WTC11 (cell line): ENCODE results near the gene IQGAP3. TPM values are rescaled to one million over a fixed set of nuclear protein-coding genes. Genes with fewer than 3 reads are reported as not detected.

Experiments used
- ATAC-seq: fragments of 200-7000 bp; cut with Tn5 transposase; 2 replicates; pipeline ENCODE4 v1.10.0; 2021; ENCODE audit warnings: mild to moderate bottlenecking, moderate library complexity
- CTCF ChIA-PET: fragments of 300-600 bp; sonication (Branson Sonifier 250); formaldehyde crosslinking; loops from one replicate; lab custom pipeline; 2021; ENCODE audit warnings: antibody characterized with exemption; lab: Charles Lee
- POLR2A ChIA-PET: fragments of 350-600 bp; sonication (Branson Sonifier 250); formaldehyde crosslinking; loops from one replicate; lab custom pipeline; 2021; ENCODE audit warnings: antibody characterized with exemption; lab: Charles Lee
- DNase-seq: peaks from one replicate; pipeline ENCODE4 v3.0.0; 2021; ENCODE audit warnings: low spot score
- H3K27ac Mint-ChIP-seq: 2 replicates; pipeline ENCODE4 v1.8.0; 2021; ENCODE audit warnings: mixed read lengths
- H3K27me3 Mint-ChIP-seq: 2 replicates; pipeline ENCODE4 v1.8.0; 2021; ENCODE audit warnings: low read depth, mild to moderate bottlenecking, moderate library complexity, mixed read lengths
- H3K36me3 Mint-ChIP-seq: 2 replicates; pipeline ENCODE4 v1.8.0; 2021; ENCODE audit warnings: mixed read lengths
- H3K4me1 Mint-ChIP-seq: 2 replicates; pipeline ENCODE4 v1.8.0; 2022; ENCODE audit warnings: mixed read lengths
- H3K4me3 Mint-ChIP-seq: 2 replicates; pipeline ENCODE4 v1.8.0; 2021; ENCODE audit warnings: mild to moderate bottlenecking, moderate library complexity, mixed read lengths
- H3K9me3 Mint-ChIP-seq: 2 replicates; pipeline ENCODE4 v1.8.0; 2021; ENCODE audit warnings: mixed read lengths
- CREM ChIP-seq: sonication (generic); formaldehyde crosslinking; IDR thresholded peaks from 2 replicates; pipeline ENCODE4 v1.8.1; 2022; ENCODE audit warnings: mild to moderate bottlenecking, missing genetic modification reagents, moderate library complexity
- ELF4 ChIP-seq: sonication (generic); formaldehyde crosslinking; IDR thresholded peaks from 2 replicates; pipeline ENCODE4 v1.8.1; 2022; ENCODE audit warnings: low read depth, mild to moderate bottlenecking, moderate library complexity, missing genetic modification reagents
- FOXP1 ChIP-seq: sonication (generic); formaldehyde crosslinking; IDR thresholded peaks from 2 replicates; pipeline ENCODE4 v1.8.0; 2022; ENCODE audit warnings: missing genetic modification reagents, mild to moderate bottlenecking, moderate library complexity, borderline replicate concordance
- HMGA2 ChIP-seq: fragments of 250-450 bp; sonication (Bioruptor Pico); IDR thresholded peaks from 2 replicates; pipeline ENCODE4 v1.4.0; 2021; ENCODE audit warnings: mild to moderate bottlenecking, moderate library complexity
- JUN ChIP-seq: sonication (generic); formaldehyde crosslinking; IDR thresholded peaks from 2 replicates; pipeline ENCODE4 v1.8.0; 2023; ENCODE audit warnings: mild to moderate bottlenecking, missing genetic modification reagents
- SP1 ChIP-seq: sonication (generic); formaldehyde crosslinking; conservative IDR thresholded peaks from 2 replicates; pipeline ENCODE4 v1.8.1; 2022; ENCODE audit warnings: missing genetic modification reagents
- ZNF138 ChIP-seq: sonication (generic); formaldehyde crosslinking; conservative IDR thresholded peaks from 2 replicates; pipeline ENCODE4 v1.8.1; 2022; ENCODE audit warnings: mild to moderate bottlenecking, moderate library complexity, missing genetic modification reagents
- total RNA-seq: library from RNA; stranded (reverse); gene quantifications from 3 replicates; pipeline ENCODE4 v1.2.3, GENCODE V29; 2021
- TF ChIP-seq, protein P1 (sequence below): fragments of 250-450 bp; sonication (Bioruptor Pico); IDR thresholded peaks from 2 replicates; pipeline ENCODE4 v1.8.0; 2021; ENCODE audit warnings: mild to moderate bottlenecking
- TF ChIP-seq, protein P2 (sequence below): fragments of 250-450 bp; sonication (Bioruptor Pico); IDR thresholded peaks from 2 replicates; pipeline ENCODE4 v1.9.0; 2021; ENCODE audit warnings: moderate library complexity, mild to moderate bottlenecking, inconsistent platforms, borderline replicate concordance
- TF ChIP-seq, protein P3 (sequence below): sonication (generic); formaldehyde crosslinking; IDR thresholded peaks from 2 replicates; pipeline ENCODE4 v1.8.0; 2022; ENCODE audit warnings: missing genetic modification reagents
- TF ChIP-seq, protein P4 (sequence below): fragments of 200-600 bp; IDR thresholded peaks from 2 replicates; pipeline ENCODE4 v1.8.0; 2022; ENCODE audit warnings: antibody characterized with exemption
- TF ChIP-seq, protein P5 (sequence below): sonication (generic); formaldehyde crosslinking; IDR thresholded peaks from 2 replicates; pipeline ENCODE4 v1.8.0; 2023; ENCODE audit warnings: missing genetic modification reagents, mild to moderate bottlenecking, borderline replicate concordance
- TF ChIP-seq, protein P6 (sequence below): fragments of 250-450 bp; sonication (Bioruptor Pico); IDR thresholded peaks from 2 replicates; pipeline ENCODE4 v2.1.2; 2022; ENCODE audit warnings: mild to moderate bottlenecking, moderate library complexity
- TF ChIP-seq, protein P7 (sequence below): fragments of 250-450 bp; sonication (Bioruptor Pico); conservative IDR thresholded peaks from 2 replicates; pipeline ENCODE4 v1.9.0; 2021; ENCODE audit warnings: mild to moderate bottlenecking
- TF ChIP-seq, protein P8 (sequence below): sonication (generic); formaldehyde crosslinking; IDR thresholded peaks from 2 replicates; pipeline ENCODE4 v1.8.1; 2023; ENCODE audit warnings: mild to moderate bottlenecking, missing genetic modification reagents
- TF ChIP-seq, protein P9 (sequence below): sonication (generic); formaldehyde crosslinking; IDR thresholded peaks from 2 replicates; pipeline ENCODE4 v1.8.0; 2022; ENCODE audit warnings: mild to moderate bottlenecking, missing genetic modification reagents

Gene IQGAP3
- total RNA-seq, 1 experiment from 2014 or later, result 33.3 TPM

DNA sequence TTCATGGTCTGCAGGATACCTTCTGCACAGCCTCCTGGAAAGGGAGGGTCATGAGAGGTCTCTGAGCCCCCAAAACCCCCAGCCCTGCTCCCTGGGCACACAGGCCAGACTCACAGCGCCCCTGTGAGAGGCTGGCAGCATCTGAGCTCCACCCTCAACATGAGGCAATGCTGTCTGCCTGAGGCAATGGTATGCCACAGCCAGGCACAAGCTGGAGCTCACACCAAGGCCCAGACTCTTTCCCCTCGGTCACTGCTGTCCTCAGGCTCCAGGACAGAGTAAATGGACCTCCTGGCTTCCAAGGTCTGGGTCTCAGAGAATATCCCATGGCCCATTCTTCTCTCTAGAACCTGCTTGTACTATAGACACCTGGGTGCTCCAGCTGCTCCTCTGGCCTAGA lies 89.0 kb downstream of the IQGAP3 start (continued):
- TF ChIP-seq, protein P1, sequence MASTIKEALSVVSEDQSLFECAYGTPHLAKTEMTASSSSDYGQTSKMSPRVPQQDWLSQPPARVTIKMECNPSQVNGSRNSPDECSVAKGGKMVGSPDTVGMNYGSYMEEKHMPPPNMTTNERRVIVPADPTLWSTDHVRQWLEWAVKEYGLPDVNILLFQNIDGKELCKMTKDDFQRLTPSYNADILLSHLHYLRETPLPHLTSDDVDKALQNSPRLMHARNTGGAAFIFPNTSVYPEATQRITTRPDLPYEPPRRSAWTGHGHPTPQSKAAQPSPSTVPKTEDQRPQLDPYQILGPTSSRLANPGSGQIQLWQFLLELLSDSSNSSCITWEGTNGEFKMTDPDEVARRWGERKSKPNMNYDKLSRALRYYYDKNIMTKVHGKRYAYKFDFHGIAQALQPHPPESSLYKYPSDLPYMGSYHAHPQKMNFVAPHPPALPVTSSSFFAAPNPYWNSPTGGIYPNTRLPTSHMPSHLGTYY (CRISPR knock-in tag), result no peak
- TF ChIP-seq JUN, result no peak
- TF ChIP-seq, protein P2, sequence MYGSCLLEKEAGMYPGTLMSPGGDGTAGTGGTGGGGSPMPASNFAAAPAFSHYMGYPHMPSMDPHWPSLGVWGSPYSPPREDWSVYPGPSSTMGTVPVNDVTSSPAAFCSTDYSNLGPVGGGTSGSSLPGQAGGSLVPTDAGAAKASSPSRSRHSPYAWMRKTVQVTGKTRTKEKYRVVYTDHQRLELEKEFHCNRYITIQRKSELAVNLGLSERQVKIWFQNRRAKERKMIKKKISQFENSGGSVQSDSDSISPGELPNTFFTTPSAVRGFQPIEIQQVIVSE, result no peak
- no peak for TF ChIP-seq SP1
- TF ChIP-seq HMGA2, result no peak
- TF ChIP-seq, protein P3, sequence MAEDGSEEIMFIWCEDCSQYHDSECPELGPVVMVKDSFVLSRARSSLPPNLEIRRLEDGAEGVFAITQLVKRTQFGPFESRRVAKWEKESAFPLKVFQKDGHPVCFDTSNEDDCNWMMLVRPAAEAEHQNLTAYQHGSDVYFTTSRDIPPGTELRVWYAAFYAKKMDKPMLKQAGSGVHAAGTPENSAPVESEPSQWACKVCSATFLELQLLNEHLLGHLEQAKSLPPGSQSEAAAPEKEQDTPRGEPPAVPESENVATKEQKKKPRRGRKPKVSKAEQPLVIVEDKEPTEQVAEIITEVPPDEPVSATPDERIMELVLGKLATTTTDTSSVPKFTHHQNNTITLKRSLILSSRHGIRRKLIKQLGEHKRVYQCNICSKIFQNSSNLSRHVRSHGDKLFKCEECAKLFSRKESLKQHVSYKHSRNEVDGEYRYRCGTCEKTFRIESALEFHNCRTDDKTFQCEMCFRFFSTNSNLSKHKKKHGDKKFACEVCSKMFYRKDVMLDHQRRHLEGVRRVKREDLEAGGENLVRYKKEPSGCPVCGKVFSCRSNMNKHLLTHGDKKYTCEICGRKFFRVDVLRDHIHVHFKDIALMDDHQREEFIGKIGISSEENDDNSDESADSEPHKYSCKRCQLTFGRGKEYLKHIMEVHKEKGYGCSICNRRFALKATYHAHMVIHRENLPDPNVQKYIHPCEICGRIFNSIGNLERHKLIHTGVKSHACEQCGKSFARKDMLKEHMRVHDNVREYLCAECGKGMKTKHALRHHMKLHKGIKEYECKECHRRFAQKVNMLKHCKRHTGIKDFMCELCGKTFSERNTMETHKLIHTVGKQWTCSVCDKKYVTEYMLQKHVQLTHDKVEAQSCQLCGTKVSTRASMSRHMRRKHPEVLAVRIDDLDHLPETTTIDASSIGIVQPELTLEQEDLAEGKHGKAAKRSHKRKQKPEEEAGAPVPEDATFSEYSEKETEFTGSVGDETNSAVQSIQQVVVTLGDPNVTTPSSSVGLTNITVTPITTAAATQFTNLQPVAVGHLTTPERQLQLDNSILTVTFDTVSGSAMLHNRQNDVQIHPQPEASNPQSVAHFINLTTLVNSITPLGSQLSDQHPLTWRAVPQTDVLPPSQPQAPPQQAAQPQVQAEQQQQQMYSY (CRISPR knock-in tag), result no peak
- TF ChIP-seq, protein P4, sequence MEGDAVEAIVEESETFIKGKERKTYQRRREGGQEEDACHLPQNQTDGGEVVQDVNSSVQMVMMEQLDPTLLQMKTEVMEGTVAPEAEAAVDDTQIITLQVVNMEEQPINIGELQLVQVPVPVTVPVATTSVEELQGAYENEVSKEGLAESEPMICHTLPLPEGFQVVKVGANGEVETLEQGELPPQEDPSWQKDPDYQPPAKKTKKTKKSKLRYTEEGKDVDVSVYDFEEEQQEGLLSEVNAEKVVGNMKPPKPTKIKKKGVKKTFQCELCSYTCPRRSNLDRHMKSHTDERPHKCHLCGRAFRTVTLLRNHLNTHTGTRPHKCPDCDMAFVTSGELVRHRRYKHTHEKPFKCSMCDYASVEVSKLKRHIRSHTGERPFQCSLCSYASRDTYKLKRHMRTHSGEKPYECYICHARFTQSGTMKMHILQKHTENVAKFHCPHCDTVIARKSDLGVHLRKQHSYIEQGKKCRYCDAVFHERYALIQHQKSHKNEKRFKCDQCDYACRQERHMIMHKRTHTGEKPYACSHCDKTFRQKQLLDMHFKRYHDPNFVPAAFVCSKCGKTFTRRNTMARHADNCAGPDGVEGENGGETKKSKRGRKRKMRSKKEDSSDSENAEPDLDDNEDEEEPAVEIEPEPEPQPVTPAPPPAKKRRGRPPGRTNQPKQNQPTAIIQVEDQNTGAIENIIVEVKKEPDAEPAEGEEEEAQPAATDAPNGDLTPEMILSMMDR, result no peak
- TF ChIP-seq, all 79 proteins: peak for 0

DNA sequence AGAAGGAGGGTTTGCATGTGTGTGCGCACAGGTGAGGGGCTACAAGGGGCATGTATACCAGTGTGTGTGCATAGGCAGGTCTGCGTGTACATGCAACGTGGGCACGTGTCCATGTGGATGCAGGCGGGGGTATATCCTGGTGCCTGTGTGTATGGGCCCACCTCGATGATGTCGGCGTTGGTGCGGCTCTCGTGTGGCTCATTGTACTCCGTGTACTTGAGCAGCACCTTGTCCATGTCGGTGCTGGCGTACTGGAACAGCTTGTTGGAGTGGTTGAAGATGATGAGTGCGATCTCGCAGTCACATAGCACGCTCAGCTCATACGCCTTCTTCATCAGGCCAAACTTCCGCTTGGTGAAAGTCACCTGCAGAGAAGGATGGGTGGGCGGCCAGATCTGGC lies 90.1 kb downstream of the IQGAP3 start:
- Mint-ChIP-seq H3K27ac (no peak overlapping the region), H3K4me1 (peaks cover 24% of the 10 kb centered on the region), H3K4me3 (no peak overlapping the region), H3K27me3 (no peaks in the 10 kb centered on the region), H3K36me3 (peaks cover 29% of the 10 kb centered on the region), H3K9me3 (no peaks in the 10 kb centered on the region)
- CTCF ChIA-PET, result interaction anchor here (0.7 to 6.1 kb wide), 5 partner anchors 9 to 103 kb away, joined by 3 to 145 read pairs (median 18); partner anchors contain the start of gene MEF2D
- POLR2A ChIA-PET, result interaction anchor here (2.5 kb wide), 1 partner anchor 22 kb away, joined by 19 read pairs; no protein-coding TSS in a partner anchor
- DNase-seq (no peak), ATAC-seq (no peak)
- TF ChIP-seq CREM (CRISPR knock-in tag), result no peak
- no peak for TF ChIP-seq ELF4 (CRISPR knock-in tag)
- TF ChIP-seq FOXP1 (CRISPR knock-in tag), result no peak
- TF ChIP-seq, protein P5, sequence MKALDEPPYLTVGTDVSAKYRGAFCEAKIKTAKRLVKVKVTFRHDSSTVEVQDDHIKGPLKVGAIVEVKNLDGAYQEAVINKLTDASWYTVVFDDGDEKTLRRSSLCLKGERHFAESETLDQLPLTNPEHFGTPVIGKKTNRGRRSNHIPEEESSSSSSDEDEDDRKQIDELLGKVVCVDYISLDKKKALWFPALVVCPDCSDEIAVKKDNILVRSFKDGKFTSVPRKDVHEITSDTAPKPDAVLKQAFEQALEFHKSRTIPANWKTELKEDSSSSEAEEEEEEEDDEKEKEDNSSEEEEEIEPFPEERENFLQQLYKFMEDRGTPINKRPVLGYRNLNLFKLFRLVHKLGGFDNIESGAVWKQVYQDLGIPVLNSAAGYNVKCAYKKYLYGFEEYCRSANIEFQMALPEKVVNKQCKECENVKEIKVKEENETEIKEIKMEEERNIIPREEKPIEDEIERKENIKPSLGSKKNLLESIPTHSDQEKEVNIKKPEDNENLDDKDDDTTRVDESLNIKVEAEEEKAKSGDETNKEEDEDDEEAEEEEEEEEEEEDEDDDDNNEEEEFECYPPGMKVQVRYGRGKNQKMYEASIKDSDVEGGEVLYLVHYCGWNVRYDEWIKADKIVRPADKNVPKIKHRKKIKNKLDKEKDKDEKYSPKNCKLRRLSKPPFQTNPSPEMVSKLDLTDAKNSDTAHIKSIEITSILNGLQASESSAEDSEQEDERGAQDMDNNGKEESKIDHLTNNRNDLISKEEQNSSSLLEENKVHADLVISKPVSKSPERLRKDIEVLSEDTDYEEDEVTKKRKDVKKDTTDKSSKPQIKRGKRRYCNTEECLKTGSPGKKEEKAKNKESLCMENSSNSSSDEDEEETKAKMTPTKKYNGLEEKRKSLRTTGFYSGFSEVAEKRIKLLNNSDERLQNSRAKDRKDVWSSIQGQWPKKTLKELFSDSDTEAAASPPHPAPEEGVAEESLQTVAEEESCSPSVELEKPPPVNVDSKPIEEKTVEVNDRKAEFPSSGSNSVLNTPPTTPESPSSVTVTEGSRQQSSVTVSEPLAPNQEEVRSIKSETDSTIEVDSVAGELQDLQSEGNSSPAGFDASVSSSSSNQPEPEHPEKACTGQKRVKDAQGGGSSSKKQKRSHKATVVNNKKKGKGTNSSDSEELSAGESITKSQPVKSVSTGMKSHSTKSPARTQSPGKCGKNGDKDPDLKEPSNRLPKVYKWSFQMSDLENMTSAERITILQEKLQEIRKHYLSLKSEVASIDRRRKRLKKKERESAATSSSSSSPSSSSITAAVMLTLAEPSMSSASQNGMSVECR (CRISPR knock-in tag), result no peak
- TF ChIP-seq, protein P6, sequence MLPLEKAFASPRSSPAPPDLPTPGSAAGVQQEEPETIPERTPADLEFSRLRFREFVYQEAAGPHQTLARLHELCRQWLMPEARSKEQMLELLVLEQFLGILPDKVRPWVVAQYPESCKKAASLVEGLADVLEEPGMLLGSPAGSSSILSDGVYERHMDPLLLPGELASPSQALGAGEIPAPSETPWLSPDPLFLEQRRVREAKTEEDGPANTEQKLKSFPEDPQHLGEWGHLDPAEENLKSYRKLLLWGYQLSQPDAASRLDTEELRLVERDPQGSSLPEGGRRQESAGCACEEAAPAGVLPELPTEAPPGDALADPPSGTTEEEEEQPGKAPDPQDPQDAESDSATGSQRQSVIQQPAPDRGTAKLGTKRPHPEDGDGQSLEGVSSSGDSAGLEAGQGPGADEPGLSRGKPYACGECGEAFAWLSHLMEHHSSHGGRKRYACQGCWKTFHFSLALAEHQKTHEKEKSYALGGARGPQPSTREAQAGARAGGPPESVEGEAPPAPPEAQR (CRISPR knock-in tag), result no peak
- TF ChIP-seq, protein P7, sequence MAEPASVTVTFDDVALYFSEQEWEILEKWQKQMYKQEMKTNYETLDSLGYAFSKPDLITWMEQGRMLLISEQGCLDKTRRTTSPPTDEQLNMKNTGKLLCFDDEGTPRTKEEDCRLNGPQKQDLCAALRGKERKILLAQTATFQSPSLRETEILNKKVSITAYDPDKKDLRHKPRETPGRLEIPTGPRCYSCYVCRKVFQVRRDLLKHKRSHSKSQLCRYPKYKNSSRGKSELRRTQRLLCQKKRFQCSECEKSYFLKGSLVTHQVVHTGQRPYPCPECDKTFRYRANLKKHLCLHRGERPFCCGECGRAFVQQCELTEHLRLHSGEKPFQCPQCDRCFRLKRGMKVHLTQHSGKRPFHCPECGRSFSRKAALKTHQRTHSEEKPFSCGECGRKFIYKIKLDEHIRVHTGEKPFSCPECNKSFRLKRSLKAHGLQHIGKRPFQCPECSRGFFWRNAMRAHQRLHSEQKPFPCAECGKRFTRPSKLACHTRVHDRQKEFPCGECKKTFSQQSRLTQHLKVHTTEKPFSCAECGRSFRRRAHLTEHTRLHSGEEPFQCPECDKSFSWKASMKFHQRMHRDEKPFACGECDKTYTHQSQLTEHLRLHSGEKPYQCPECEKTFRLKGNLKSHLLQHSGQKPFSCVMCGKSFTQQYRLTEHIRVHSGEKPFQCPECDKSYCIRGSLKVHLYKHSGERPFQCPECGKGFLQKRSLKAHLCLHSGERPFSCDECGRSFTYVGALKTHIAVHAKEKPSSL (CRISPR knock-in tag), result no peak
- TF ChIP-seq, protein P8, sequence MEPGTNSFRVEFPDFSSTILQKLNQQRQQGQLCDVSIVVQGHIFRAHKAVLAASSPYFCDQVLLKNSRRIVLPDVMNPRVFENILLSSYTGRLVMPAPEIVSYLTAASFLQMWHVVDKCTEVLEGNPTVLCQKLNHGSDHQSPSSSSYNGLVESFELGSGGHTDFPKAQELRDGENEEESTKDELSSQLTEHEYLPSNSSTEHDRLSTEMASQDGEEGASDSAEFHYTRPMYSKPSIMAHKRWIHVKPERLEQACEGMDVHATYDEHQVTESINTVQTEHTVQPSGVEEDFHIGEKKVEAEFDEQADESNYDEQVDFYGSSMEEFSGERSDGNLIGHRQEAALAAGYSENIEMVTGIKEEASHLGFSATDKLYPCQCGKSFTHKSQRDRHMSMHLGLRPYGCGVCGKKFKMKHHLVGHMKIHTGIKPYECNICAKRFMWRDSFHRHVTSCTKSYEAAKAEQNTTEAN (CRISPR knock-in tag), result no peak
- TF ChIP-seq, protein P9, sequence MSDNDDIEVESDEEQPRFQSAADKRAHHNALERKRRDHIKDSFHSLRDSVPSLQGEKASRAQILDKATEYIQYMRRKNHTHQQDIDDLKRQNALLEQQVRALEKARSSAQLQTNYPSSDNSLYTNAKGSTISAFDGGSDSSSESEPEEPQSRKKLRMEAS, result no peak
- TF ChIP-seq, protein P2, result no peak
- TF ChIP-seq ZNF138 (CRISPR knock-in tag), result no peak
